Endothelial cell of hepatic sinusoid (primary cell): Measurements from ENCODE around the gene RBBP6.
"Not testable (repeated sequence)": the region's sequence is repeated elsewhere in the genome, so short reads cannot be mapped to it uniquely, and the experiment has no call there.

ENCODE experiments used
- in situ Hi-C: cut with HindIII; loops from 2 replicates; pipeline ENCODE4 v1.10.0; 2017; ENCODE audit warnings: low sequenced_read_pairs

Gene RBBP6, protein sequence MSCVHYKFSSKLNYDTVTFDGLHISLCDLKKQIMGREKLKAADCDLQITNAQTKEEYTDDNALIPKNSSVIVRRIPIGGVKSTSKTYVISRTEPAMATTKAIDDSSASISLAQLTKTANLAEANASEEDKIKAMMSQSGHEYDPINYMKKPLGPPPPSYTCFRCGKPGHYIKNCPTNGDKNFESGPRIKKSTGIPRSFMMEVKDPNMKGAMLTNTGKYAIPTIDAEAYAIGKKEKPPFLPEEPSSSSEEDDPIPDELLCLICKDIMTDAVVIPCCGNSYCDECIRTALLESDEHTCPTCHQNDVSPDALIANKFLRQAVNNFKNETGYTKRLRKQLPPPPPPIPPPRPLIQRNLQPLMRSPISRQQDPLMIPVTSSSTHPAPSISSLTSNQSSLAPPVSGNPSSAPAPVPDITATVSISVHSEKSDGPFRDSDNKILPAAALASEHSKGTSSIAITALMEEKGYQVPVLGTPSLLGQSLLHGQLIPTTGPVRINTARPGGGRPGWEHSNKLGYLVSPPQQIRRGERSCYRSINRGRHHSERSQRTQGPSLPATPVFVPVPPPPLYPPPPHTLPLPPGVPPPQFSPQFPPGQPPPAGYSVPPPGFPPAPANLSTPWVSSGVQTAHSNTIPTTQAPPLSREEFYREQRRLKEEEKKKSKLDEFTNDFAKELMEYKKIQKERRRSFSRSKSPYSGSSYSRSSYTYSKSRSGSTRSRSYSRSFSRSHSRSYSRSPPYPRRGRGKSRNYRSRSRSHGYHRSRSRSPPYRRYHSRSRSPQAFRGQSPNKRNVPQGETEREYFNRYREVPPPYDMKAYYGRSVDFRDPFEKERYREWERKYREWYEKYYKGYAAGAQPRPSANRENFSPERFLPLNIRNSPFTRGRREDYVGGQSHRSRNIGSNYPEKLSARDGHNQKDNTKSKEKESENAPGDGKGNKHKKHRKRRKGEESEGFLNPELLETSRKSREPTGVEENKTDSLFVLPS (N-terminal part only)

DNA sequence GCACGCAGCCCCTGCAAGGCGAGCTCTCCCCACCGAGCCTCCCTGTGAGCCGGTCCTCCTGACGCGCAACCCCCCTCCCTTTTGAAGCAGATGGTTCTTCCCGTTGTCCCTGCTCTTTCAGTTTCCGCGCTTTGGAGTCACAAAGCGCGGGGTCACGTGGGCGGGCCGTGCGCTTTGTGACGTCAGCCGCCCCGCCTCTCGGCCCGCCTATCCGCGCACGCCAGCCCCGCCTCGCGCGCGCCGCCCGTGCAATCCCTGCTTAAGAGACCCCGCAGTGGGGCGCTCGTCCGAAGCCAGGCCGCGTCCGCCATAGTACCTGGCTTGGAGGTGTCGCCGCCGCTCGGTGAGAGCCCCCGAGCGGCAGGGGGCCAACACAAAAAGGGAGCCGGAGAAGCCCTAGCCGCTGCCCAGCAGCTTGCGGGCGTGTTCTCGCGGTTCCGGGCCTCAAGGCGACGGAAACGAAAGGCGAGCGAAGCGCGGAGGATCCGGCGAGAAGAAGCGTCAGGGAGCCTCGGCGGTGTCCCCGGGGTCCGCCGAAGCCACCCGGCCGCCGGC is at the start of gene RBBP6:
TSS of gene RBBP6 (plus strand) at position 272 of the 555 bp plus-strand sequence. CDS start 1,061 bp downstream, outside the sequence.
- in situ Hi-C loops = no loop called here

DNA sequence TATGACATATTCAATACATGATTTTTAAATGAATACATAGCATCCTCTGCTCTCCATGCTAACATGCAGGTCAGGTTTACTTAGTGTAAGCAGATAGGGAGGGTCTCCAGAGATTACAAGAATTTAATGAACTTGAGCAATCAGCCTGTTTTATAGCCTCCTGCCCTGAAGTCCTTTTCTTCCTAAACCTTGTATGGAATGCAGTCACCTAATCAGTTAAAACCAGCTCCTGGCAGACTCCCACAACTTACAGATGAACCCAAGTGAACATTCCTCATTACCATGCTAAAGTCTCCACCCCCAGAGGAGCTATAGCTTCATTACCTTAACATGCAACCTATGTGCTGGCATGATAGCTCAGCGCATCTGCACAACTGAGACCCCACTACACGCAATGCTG is 48.5 kb upstream of the RBBP6 start:
- in situ Hi-C loops = no loop called here

DNA sequence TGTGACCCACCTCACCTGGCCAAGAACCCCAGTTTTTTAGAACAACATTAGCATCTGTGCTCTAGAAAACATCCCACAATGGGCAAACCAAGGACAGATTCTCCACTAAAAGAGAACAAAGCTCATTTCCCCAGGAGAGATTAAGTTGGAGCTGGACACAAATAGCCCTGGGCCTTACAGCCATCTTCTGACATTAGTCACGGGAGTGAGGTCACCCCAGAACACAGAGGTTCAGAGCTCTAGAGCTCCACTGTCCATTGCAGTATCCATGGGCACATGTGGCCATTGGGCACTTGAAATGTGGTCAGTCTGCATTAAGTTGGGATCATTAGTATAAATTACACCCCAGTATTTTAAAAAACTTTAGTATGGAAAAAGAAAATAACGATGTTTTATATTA is 47.6 kb upstream of the RBBP6 start:
- in situ Hi-C loops = no loop called here

DNA sequence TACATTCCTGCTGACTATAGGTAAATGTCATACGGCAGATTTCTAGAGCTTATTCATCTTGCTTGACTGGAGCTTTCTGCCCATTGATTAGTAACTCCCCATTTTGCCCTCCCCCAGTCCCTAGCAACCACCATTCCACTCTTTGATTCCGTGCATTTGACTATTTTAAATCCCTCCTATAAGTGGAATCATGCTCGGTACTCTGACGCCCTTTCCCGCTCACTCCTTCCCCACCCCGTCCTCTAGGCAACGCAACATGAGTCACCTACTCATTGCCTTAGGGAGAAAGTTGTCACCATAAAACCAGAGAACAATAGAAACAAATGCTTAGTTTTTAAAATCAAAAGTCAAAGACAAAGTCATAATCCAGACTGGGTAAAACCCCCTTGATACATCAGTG is 45.5 kb upstream of the RBBP6 start:
- in situ Hi-C loops = no loop called here

DNA sequence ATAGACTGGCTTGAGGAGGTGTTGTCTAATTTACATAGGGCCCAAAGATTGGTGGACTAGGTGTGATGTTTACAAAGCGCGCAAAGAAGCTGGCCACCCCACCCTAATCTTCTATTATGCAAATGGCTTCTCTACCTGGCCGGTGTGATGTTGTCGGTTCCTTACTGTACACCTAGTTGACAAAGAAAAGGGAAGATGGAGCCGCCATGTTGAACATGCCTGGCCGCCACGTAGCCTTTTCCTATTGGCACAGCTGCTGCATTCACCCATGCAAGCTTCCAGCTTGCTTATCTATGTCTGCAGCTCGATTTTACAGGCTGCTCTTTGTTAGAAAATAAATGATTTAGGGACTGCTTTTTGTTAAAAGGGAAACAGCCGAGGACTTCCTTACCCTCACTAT is 44.2 kb upstream of the RBBP6 start:
- in situ Hi-C loops = not testable (repeated sequence)

DNA sequence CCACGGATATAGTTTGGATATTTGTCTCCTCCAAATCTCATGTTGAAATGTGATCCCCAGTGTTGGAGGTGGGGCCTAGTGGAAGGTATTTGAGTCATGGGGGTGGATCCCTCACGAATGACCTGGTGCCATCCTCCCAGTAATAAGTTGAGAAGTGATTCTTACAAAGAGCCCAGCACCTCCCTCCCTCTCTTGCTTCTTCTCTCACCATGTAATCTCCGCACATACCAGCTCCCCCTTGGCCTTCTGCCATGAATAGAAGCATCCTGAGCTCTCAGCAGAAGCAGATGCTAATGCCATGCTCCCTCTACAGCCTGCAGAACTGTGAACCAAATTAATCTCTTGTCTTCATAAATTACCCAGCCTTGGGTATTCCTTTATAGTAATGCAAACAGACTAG is 41.9 kb upstream of the RBBP6 start:
- in situ Hi-C loops = no loop called here

DNA sequence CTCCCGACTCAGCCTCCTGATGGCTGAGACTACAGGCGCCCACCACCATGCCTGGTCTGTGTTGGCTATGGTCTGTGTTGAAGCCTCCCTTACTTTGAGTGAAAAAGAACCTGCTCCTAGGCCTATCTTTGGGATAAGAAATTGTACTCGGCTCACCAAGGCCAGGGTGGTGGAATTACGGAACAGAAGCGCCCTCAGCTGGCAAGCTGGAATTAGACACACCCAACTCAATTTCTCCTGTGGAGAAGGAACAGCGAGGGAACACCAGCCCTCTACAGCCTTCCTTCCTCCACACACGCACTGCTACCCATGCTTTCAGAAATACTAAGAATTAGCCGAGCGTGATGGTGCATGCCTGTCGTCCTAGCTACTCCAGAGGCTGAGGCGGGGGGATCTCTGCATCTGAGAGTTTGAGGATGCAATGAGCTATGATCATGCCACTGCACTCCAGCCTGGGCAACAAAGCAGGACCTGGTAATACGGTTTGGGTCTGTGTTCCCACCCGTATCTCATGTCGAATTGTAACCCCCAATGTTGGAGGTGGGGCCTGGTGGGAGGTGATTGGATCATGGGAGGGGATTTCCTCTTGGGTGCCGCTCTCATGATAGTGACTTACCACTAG is 40.1 kb upstream of the RBBP6 start:
- in situ Hi-C loops = no loop called here

DNA sequence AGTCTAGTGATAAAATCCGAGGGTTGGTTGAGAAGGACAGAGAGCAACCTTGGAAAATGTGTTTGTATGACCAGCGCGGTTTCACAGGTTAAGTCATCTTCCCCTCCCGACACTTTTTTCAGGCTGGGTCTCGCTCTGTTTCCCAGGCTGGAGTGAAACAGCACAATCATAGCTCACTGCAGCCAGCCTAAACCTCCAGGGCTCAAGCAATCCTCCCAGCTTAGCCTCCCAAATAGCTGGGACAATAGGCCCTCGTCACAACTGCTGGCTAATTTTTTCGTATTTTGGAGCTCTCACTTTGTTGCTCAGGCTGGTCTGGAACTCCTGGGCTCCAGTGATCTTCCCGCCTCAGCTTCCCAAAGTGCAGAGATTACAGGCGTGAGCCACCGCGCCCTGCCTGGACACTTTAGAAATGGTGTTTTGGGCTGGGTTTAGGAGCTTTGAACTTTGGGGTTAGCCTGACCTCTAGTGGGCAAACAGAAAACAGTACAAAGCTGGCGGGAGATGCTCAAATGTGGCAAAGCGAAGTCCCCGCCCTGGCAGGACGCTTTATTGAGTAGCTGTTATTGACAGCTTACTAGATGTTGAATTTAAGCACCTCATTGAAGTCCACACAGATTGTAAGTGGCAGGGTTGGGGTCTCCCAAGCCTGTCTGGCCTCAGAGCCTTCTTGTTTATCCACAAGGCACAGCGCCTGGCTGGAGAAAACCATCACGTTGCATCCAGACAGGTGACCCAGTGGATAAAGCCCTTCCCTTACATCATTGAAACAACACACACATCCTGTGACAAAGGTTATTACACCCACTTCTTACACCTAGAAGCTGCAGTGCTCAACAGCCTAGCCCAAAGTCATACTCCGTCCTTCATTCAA is 34.7 kb upstream of the RBBP6 start:
- in situ Hi-C loops = no loop called here

DNA sequence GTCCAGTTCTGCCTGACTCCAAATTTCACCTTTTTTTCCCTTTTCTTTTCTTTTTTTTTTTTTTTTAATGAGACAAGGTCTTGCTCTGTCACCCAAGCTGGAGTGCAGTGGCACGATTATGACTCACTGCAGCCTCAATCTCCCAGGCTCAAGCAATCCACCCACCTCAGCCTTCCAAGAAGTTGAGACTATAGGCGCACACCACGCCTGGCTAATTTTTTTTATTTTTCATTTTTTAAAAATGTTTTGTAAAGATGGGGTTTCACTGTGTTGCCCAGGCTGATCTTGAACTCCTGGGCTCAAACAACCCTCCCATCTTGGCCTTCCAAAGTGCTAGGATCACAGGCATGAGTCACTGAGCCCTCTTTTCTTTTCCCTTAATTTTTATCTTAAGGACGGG is 33.4 kb upstream of the RBBP6 start:
- in situ Hi-C loops = no loop called here

DNA sequence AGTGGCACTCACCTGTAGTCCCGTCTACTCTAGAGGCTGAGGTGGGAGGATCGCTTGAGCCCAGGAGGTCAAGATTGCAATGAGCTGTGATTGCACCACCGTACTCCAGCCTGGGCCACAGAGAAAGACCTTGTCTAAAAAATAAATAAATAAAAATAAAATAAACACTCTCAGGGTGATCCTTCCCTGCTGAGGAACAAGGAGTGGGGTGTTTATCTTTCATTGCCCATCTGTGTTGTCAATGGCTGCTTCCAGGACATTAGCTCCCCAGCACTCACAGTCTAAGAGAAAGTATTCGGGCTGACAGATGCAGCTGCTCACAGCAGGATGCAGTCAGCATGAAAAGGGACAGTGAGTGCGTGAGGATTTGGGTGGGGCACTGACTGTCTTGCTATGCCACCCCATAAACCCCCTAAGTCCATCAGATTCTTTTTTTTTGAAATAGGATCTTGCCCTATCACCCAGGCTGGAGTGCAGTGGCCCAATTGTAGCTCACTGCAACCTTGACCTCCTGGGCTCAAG is 31.3 kb upstream of the RBBP6 start:
- in situ Hi-C loops = no loop called here

DNA sequence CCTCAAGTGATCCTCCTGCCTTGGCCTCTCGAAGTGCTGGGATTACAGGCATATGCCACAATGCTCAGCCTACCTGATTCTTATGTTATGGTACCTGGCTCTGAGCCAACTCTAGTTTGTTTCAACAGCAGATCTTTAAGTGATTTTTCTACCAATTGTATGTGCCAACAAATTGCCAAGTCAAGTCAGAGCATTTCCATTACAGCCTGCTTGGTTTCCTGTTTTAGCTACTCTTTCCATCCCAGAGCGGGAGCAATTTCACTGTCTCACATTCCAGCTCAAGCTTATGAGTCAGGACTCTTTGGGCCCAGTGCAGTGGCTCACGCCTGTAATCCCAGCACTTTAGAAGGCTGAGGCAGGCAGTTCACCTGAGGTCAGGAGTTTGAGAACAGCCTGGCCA is 30.8 kb upstream of the RBBP6 start:
- in situ Hi-C loops = no loop called here

DNA sequence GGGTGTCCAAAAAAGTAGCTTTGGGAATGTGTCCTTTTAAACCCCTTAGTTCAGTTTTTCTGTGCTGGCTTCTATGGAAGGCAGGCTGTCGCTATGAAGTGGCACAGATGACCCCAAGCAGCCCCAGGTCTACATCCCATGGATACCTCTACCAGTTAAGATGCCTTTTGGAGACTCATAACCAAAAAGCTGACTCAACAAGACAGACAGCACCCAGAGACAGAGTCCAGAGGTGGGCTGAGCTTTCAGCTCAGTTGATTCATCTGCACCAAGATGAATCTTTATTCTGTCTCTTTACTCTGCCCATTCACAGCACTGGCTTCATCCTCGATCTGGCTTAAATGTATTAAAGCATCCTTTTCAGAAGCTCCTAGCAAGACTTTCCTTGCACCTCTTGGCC is 29.8 kb upstream of the RBBP6 start:
- in situ Hi-C loops = no loop called here

DNA sequence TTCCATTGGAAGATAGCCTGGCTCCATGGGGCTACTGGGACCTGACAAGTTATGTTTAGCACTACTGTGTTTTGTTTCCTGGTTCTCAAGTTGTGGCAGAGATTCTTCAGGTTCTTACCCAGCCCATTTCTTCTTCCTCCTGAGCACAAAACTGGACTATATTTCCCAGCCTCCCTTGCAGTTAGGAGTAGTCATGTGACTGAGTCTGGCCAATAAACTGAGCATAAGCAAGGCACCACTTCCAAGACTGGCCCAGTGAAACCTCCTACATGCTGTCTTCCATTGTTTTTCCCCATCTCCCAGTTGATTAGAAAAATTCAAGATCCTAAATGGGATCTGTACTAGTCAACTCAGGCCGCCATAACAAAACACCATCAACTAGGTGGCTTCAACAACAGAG is 28.2 kb upstream of the RBBP6 start:
- in situ Hi-C loops = no loop called here

DNA sequence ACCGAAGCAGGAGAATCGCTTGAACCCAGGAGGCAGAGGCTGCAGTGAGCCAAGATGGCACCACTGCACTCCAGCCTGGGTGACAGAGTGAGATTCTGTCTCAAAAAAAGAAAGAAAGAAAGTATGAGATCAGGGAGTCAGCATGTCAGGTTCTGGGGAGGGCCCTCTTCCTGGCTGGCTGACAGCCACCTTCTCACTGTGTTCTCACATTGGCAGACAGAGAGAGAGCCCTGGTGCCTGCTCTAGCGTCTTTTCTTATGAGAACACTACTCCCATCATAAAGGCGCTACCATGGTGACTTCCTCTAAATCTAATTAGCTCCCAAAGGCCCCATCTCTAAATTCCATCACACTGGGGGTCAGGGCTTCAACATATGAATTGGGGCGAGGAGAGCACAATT is 27.6 kb upstream of the RBBP6 start:
- in situ Hi-C loops = no loop called here

DNA sequence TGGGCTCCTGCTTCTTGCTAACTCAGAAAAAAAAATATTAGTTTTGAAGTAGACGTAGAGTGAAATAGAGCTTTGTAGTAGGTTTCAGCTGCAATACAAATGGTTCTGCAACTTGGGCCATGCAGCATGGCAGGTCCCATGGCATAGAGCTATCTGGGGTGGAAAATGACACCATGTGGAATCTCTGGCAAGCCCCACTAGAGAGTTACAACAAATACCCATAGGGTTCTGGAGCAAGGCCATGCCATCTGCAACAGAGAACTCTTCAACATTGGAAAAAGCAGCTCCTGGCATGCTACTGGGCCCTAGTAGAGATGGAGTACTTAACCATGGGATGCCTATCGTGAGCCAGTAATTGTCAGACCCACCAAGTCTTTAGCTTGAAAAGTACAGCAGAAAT is 25.3 kb upstream of the RBBP6 start:
- in situ Hi-C loops = no loop called here

DNA sequence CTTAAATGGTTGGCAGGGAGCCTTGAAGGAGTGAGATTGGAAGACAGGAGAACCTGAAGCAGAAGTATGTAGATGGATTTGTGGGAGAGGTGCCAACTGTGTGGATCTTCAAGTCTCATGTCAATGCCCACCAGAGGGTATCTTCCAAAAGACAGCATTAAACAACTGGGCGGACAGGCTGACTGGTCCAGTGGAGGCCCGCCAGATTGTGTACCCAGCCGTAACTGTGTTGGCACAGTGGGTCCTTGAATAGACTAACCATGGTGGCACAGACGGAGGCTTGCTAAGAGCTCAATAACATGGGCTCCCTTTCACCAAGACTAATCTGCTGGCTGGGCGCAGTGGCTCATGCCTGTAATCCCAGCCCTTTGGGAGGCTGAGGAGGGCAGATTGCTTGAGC is 24.2 kb upstream of the RBBP6 start:
- in situ Hi-C loops = no loop called here

DNA sequence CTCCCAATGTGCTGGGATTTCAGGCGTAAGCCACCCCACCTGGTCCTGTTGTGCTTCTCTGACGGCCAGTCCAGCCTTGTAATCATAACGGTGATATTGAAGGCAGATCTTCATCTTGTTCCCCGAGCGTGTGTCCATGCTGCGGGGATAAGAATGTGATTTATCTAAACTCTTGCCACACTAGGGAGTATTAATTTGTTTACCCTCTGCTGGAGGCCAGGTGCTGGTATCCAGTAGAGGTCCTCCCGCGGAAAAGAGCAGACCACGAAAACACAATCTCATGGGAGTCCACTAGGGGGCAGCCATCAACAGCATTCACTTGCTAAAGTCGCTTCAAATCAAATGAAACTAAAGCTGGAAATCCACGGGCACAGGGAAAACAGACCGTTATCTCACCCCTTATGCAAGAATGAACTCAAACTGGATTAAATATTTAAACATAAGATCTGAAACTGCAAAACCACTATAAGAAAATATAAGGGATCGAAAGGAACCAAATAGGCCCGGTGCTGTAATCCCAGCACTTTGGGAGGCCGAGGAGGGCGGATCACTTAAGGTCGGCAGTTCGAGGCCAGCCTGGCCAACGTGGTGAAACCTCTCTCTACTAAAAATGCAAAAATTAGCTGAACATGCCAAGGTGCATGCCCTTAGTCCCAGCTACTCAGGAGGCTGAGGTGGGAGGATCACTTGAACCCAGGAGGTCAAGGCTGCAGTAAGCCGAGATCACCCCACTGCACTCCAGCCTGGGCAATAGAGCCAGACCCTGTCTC is 22.3 kb upstream of the RBBP6 start:
- in situ Hi-C loops = no loop called here

DNA sequence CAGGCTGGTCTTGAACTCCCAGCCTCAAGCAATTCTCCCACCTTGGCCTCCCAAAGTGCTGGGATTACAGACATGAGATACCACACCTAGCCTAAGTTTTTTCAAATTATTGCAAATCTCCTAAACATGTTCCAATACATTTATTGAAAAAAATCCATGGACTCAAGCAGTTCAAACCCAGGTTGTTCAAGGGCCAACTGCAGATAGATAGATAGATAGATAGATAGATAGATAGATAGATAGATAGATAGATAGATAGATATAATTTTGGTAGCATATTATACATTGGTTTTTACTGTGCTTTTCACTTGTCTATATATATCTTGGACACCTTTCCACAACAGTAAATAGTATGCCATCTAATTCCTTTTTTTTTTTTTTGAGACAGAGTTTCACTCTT is 20.9 kb upstream of the RBBP6 start:
- in situ Hi-C loops = no loop called here

DNA sequence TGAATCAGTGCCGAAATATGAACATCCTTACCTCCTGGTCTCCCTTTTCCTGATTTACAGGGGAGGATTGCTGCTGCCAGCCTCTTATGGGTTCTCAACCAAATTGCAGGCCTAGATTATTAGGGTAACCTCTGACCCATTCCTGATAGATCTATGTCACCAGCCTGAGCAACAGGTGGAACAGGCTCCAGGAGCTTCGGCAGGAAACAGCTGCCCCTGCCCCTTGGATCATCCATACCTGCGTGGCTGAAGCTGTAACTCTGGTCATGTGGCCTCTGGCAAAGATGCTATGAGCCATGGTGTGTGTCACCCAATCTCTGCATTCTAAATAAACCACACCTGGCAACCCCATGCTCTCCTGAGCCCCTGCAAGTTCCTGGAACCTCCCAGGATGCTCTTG is 18.4 kb upstream of the RBBP6 start:
- in situ Hi-C loops = no loop called here
